PC-9 (cell line): Measurements from ENCODE around the gene SENP3. TPM values are rescaled to one million over a fixed set of nuclear protein-coding genes. Genes with fewer than 3 reads are reported as not detected.

Experiments
- BruUV-seq: library from RNA; stranded (reverse); fragments of 400-500 nt; replicated peaks from 2 replicates; lab custom pipeline; 2021; lab: Mats Ljungman, UMichigan
- CTCF ChIA-PET: fragments of 300-600 bp; sonication (Branson Sonifier 250); formaldehyde crosslinking; loops from one replicate; lab custom pipeline; 2022; ENCODE audit warnings: antibody characterized with exemption; lab: Charles Lee
- POLR2A ChIA-PET: fragments of 300-600 bp; sonication (Branson Sonifier 250); formaldehyde crosslinking; loops from one replicate; lab custom pipeline; 2022; ENCODE audit warnings: antibody characterized with exemption; ENCODE audit not compliant: unreplicated experiment; lab: Charles Lee
- DNase-seq, 2 experiments: peaks; one replicate each; pipeline versions ENCODE4 v3.0.0 to v3.0.0-alpha.2; 2015 to 2022; ENCODE audit warnings: mixed read lengths in 1 of 2
- H2AFZ ChIP-seq: fragments of 200-600 bp; sonication (generic); 2 replicates; pipeline ENCODE4 v1.8.1; 2017; ENCODE audit warnings: antibody characterized with exemption
- H3F3A ChIP-seq: fragments of 200-600 bp; sonication (generic); 2 replicates; pipeline ENCODE4 v1.8.1; 2017; ENCODE audit warnings: antibody characterized with exemption, mild to moderate bottlenecking, low read depth; ENCODE audit not compliant: insufficient read depth
- H3K27ac ChIP-seq: fragments of 200-600 bp; sonication (generic); 2 replicates; pipeline ENCODE4 v1.6.1; 2016; ENCODE audit warnings: mixed run types
- H3K27me3 ChIP-seq: fragments of 200-600 bp; sonication (generic); 2 replicates; pipeline ENCODE4 v1.6.1; 2016; ENCODE audit warnings: low read depth, mixed run types; ENCODE audit not compliant: insufficient read depth
- H3K36me3 ChIP-seq: fragments of 200-600 bp; sonication (generic); 2 replicates; pipeline ENCODE4 v1.6.1; 2016; ENCODE audit warnings: low read depth, mixed run types
- H3K4me1 ChIP-seq: fragments of 200-600 bp; sonication (generic); replicated peaks from 2 replicates; pipeline ENCODE4 v1.6.1; 2016; ENCODE audit warnings: mixed run types; ENCODE audit not compliant: insufficient read depth
- H3K4me2 ChIP-seq: fragments of 200-600 bp; sonication (generic); 2 replicates; pipeline ENCODE4 v1.6.1; 2017; ENCODE audit warnings: mixed run types
- H3K4me3 ChIP-seq: fragments of 200-600 bp; sonication (generic); 2 replicates; pipeline ENCODE4 v1.6.1; 2016; ENCODE audit warnings: mixed run types
- H3K79me2 ChIP-seq: fragments of 200-600 bp; sonication (generic); 2 replicates; pipeline ENCODE4 v1.6.1; 2017; ENCODE audit warnings: low read depth, mixed run types
- H3K9me2 ChIP-seq: fragments of 200-600 bp; sonication (generic); 2 replicates; pipeline ENCODE4 v1.8.1; 2017; ENCODE audit warnings: mild to moderate bottlenecking; ENCODE audit not compliant: insufficient read depth
- H3K9me3 ChIP-seq: fragments of 200-600 bp; sonication (generic); 2 replicates; pipeline ENCODE4 v1.8.1; 2016; ENCODE audit warnings: low read depth; ENCODE audit not compliant: insufficient read depth
- H4K20me1 ChIP-seq: fragments of 200-600 bp; sonication (generic); 2 replicates; pipeline ENCODE4 v1.8.1; 2017; ENCODE audit not compliant: insufficient read depth
- EZH2 ChIP-seq: fragments of 200-600 bp; sonication (generic); IDR thresholded peaks from 2 replicates; pipeline ENCODE4 v1.8.0; 2017; ENCODE audit warnings: antibody characterized with exemption, low read depth
- intact Hi-C: fragments of 100-400 bp; cut with micrococcal nuclease; formaldehyde crosslinking; loops from one replicate; pipeline ENCODE4 v1.10.0; 2022; ENCODE audit not compliant: unreplicated experiment
- total RNA-seq: library from RNA; stranded (reverse); gene quantifications from 2 replicates; pipeline ENCODE4 v1.2.3, GENCODE V29; 2021
- TF ChIP-seq, protein P1 (sequence below): fragments of 200-600 bp; sonication (generic); conservative IDR thresholded peaks from 2 replicates; pipeline ENCODE4 v1.6.1; 2017; ENCODE audit warnings: mixed run types, antibody characterized with exemption, mild to moderate bottlenecking, moderate library complexity

SENP3 gene
- total RNA-seq, 1 experiment from 2014 or later = 72.4 TPM

- 0 out of 2 replicates have a peak, but pooled peaks cover 6% of the 10 kb centered on the region for H3K36me3 ChIP-seq
- intact Hi-C loops = loop anchor here (1.0 to 2.0 kb wide), 2 partner anchors 25 to 310 kb away; partner anchors contain the start of gene SLC2A4
- peak overlapping the region; percentile 21; the same call in 1 of the 2 replicates for H3K4me3 ChIP-seq
- H3K27me3 ChIP-seq = no peaks in the 10 kb centered on the region
- no peaks in the 10 kb centered on the region for H3K9me2 ChIP-seq
- peaks cover 34% of the 10 kb centered on the region for H3K79me2 ChIP-seq
- H3K4me1 ChIP-seq = peaks cover 39% of the 10 kb centered on the region
- DNase-seq = peak; percentile 64 to 68
- POLR2A ChIA-PET = interaction anchor here (0.6 to 1.4 kb wide), 4 partner anchors 24 to 567 kb away, joined by 3 to 18 read pairs (median 5); partner anchors contain the start of genes FXR2, SAT2 and TP53
- H3K9me3 ChIP-seq = no peaks in the 10 kb centered on the region
- no peak for TF ChIP-seq EZH2
- TF ChIP-seq, protein P1, sequence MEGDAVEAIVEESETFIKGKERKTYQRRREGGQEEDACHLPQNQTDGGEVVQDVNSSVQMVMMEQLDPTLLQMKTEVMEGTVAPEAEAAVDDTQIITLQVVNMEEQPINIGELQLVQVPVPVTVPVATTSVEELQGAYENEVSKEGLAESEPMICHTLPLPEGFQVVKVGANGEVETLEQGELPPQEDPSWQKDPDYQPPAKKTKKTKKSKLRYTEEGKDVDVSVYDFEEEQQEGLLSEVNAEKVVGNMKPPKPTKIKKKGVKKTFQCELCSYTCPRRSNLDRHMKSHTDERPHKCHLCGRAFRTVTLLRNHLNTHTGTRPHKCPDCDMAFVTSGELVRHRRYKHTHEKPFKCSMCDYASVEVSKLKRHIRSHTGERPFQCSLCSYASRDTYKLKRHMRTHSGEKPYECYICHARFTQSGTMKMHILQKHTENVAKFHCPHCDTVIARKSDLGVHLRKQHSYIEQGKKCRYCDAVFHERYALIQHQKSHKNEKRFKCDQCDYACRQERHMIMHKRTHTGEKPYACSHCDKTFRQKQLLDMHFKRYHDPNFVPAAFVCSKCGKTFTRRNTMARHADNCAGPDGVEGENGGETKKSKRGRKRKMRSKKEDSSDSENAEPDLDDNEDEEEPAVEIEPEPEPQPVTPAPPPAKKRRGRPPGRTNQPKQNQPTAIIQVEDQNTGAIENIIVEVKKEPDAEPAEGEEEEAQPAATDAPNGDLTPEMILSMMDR = no peak
- TSS peak; percentile 16 for BruUV-seq
- CTCF ChIA-PET = interaction anchor here (0.6 to 0.9 kb wide), 2 partner anchors 16 to 97 kb away, joined by 3 to 13 read pairs; no protein-coding TSS in a partner anchor
- H2AFZ ChIP-seq = no peak overlapping the region
- peak overlapping the region; percentile 91 for H3K4me2 ChIP-seq
- H3F3A ChIP-seq = peaks cover 55% of the 10 kb centered on the region
- peak overlapping the region; percentile 97 for H3K27ac ChIP-seq
- no peaks in the 10 kb centered on the region; the same call in 1 of the 2 replicates for H4K20me1 ChIP-seq
These were observed 29.0 kb downstream of the SENP3 start for GRCh38 chr17:7590743-7591142.

- Histone ChIP-seq H3K27ac (peak overlapping the region; percentile 97), H3K4me2 (peak overlapping the region; percentile 91), H3K9me2 (no peaks in the 10 kb centered on the region), H3K36me3 (0 out of 2 replicates have a peak, but pooled peaks cover 8% of the 10 kb centered on the region), H3K4me3 (no peak overlapping the region), H3K27me3 (no peaks in the 10 kb centered on the region), H4K20me1 (no peaks in the 10 kb centered on the region; the same call in 1 of the 2 replicates), H3K4me1 (peaks cover 36% of the 10 kb centered on the region), H2AFZ (no peak overlapping the region), H3F3A (peaks cover 55% of the 10 kb centered on the region), H3K9me3 (no peaks in the 10 kb centered on the region), H3K79me2 (peaks cover 27% of the 10 kb centered on the region)
- no TSS peak for BruUV-seq
- no peak for DNase-seq
- no peak for TF ChIP-seq EZH2
- TF ChIP-seq, protein P1 = no peak
- intact Hi-C loops = loop anchor here (2.0 kb wide), 1 partner anchor 311 kb away; the partner anchor contains the start of gene SLC2A4
- ChIA-PET CTCF (no interaction called here), POLR2A (no interaction called here)
These were observed 29.9 kb downstream of the SENP3 start for GRCh38 chr17:7591596-7591995.

GRCh38 chr17:7592422-7593021 lies 30.8 kb downstream of the SENP3 start:
- intact Hi-C loops = no loop called here
- Histone ChIP-seq H3K27ac (0 out of 2 replicates have a peak overlapping the region, but pooled peaks have one; percentile 97), H3K4me3 (no peak overlapping the region), H3K4me1 (peaks cover 27% of the 10 kb centered on the region), H3K36me3 (0 out of 2 replicates have a peak, but pooled peaks cover 8% of the 10 kb centered on the region), H2AFZ (no peak overlapping the region), H3K9me3 (no peaks in the 10 kb centered on the region), H4K20me1 (no peaks in the 10 kb centered on the region; the same call in 1 of the 2 replicates), H3K27me3 (no peaks in the 10 kb centered on the region), H3K9me2 (no peaks in the 10 kb centered on the region), H3F3A (peaks cover 47% of the 10 kb centered on the region), H3K79me2 (peaks cover 20% of the 10 kb centered on the region), H3K4me2 (no peak overlapping the region)
- POLR2A ChIA-PET = no interaction called here
- BruUV-seq = no TSS peak
- CTCF ChIA-PET = no interaction called here
- TF ChIP-seq, protein P1 = no peak
- TF ChIP-seq EZH2 = no peak
- no peak for DNase-seq
